Glomerular visceral epithelial cell (primary cell): ENCODE data around the gene SURF1.
A peak's percentile ranks its signal among the peaks of the same experiment; 100 is the strongest.

Experiments
- DNase-seq: peaks from one replicate; pipeline ENCODE4 v3.0.0-alpha.2; 2016; ENCODE audit errors: extremely low spot score

SURF1 gene

DNA sequence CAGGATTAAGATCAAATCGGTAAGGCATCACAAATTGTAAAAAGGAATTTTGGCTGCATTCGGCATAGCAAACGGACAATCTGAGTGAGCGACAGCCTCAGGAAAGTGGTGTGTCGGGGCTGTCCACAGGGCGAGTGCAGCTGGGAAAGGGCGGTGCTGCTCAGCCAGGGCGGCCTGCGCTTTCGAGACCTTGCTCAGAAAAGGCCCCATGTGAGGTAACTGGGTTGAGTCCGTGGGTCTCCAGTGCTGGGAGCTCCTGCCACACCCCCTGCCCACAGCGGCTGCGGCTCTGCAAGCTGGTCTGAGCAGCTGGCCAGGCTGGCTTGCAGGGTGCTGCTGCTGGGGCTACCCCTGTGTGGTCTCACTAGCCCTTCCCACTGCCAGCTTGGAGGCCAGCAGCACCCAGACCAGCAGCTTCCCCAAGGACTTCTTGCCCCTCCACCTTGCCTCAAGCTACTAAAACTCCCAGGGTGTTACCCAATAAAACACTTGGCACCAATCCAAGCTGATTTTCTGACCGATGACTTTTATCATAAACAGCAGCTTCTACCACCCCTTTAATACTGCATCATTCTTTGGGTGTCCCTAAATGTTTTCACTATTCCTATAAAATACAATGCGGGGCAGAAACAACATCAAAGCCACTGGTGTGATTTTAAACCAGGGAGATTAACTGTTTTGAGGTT is 6.2 kb upstream of the SURF1 start:
- no peak for DNase-seq

DNA sequence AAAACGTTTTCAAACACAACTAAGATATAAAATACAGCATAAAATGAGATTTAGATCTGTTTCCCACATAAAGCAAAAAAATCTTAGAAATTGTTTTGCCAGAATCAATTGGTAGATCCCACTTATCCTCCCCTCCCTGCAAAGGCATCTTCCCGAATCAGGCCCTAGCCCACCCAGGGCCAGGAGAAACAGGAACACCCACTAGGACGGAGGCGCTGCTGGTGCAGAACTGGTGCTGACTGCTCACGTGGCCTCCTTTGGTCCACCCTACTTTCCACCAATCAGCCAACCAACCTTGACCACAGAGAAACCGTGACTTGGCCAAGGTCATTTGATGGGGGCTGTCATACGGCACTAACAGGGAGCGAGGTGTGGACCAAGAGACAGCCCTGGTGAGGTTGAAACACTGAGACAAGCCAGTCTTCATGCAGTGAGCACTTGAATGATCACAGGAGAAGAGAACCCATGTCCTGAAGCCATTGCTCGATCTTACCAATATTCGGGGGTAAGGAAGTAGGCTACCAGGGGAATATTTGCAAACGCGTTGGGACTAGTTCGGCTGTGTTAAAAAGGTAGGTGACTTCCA is 5.3 kb upstream of the SURF1 start:
- no peak for DNase-seq

DNA sequence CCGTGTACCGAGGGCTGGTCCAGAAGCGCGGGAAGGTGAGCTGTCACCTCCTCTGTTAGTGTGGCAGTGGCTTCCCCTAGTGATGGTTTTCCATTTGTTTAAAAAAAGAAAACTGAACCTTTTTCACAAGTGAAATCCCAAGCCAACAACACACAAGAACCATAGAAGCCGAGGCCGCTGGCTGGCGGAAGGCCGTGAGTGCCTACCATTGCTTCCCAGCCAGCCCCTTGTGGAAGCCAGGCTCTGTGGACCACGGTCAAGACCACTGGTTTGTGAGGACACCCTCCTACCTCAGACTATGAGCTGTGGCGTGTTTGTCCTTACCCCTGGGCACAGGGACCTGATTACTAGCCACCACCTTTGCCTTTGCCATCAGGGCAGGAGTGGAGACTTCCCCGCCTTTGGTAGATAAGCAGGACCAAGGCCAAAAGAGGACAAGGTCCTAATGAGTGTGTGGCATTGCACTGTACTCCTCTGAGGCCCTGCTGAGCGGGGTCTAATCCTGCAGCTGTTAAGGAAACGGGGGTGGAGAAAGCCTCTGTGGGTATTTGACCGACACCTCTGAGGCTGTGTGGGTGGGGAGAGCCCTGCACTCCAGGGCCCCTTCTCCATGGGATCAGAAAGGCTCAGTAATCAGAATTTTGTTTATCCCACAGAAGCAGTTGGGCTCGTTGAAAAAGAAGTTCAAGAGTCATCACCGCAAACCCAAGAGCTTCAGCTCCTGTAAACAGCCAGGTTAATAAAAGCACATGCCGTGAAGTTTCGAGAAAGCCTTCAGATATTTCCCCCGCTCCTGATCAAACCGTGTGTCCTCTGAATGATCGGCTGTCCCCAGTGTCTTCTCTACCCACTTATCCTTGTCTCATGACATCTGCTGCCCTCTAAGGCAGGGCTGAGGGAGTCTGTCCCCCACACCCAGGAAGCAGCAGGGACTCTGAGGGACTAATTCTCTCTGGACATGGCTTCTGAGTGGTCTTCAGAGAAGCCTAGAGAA is 4.4 kb upstream of the SURF1 start:
- no peak for DNase-seq

DNA sequence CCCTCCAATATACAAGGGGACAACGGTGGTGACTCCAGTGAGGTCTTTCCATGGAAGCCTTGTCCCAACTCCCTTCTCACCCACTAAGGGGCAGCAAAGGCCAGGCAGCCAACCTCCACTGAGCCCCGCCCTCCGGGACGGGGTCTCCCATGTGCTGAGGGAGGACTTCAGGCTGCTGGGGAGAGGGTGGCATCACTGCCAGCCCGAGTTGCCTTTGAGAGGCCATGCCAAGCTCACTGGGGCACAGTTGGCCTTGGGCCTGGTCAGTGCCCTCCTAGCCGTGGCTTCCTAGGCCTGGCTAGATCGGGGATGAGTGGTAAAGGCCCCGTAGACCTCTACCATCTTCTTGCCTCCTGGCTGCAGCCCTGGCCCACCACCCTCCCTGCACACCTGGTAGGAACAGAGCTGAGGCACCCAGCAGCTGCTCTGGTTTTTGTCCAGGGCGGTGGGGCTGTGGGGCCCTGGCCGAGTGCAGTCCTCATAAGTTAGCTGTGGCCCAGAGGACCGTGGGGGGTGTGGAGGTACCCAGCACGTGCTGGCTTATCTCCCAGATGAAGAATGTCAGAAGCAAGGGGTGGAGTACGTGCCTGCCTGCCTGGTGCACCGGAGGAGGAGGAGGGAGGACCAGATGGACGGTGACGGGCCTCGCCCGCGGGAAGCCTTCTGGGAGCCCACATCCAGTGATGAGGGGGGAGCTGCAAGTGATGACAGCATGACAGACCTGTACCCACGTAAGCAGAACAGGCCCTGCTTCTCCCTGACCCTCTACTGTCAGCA is 3.3 kb upstream of the SURF1 start:
- no peak for DNase-seq

DNA sequence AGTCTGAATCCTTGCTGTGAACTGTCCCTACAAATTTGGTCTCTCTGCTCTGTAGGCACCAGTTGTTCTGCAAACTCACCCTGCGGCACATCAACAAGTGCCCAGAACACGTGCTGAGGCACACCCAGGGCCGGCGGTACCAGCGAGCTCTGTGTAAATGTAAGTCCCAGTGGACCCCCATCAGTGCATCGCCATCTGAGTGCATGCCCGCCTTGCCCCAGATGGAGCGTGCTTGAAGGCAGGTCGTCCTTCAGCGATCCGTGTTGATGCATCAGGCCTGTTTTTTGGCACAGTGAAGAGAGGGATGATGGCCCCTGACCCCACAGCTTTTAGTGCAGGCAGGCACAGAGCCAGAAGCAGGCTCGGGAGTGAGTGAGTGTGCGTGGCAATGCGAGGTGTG is 1.4 kb upstream of the SURF1 start:
- DNase-seq = no peak

DNA sequence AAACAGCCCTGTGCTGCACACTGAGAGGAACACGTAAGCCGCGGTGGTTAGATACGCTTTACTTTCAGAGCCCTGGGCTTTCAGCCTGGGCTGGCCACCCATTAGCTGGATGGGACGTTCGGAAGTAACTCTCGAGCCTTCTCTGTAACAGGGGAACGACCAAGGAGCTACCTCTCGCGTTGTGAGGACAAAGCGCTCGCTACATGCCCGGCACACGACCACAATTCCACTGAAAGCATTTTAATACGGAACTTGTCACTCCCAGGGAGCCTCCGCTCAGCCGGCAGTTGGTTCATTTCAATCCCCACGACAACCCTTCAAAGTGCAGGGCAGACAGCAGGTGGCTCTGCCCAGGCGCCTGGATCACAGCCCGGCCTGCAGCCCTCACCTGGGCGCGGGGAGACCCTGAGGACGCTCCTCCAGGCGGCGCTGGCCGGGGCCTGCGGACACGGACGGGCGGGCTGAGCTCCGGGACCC is 368 bp downstream of the SURF1 start:
- DNase-seq = no peak

DNA sequence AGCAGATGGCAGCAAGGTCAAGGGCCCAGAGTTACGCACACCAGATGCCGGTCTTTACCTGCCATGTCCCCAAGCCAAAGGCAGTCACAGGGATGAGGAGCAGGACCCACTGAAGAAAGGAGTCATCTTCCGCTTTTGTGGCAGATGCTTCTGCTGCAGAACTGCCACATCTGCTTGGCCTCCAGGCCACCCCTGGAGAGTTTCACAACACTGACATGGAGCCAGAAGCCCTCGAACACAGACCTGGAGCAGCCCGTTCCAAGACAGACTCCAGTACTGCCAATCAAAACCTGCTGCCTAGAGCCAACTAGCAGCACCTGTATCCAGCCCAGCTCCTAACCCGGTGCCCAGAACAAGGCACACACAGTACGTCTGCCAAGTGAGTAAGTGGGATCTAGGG is 1.5 kb downstream of the SURF1 start:
- DNase-seq = no peak

DNA sequence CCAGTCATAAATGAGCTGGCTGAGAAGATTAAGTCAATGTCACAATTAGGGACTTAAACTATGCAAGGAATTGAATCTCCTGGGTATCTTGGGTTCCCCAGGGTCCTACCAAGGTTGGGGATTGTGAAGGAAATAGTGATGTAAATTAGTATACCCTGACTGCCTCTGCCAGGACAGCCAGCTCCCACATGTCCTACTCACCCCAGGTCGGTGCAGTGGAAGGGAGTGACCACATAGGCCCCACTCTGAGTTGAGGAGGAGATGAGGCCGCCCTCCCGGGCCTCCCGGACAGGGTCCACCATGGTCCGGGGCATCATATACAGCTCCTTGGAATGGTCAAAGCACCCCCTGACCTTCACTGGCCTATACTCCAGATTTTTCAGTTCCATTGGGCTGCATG is 2.7 kb downstream of the SURF1 start:
- DNase-seq = no peak

DNA sequence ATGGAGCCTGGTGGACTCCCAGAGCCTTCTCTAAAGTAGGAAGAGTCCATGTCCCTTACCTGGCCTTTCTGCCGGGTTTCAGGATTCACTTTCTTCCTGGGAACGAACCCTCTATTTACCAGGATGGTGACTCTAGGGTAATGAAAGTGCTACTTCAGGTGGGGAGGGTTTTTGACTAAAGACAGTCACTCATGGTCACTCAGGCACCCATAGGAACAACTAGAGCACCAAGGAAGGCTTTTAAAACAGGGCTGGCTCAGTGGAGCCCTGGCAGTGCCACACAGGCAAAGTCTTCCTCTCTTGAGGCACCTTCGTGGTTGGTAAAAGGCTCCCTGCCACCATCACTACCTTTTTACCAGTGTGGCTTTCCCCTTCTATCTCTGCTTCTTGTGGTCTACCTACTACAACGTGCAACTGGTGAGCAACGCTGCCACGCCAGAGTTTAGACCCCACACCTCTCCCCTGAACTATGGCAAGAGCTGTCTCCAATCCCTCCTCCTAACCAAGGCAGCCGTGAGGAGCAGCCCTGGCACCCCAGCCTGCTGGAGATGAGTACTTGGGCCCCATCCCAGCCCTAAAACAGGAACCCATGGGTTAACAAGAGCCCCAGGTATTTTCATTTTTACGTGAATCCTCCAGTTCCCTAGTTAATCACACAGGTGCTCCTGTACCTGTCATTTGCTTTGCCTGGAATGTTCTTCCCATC is 3.5 kb downstream of the SURF1 start:
- no peak for DNase-seq

DNA sequence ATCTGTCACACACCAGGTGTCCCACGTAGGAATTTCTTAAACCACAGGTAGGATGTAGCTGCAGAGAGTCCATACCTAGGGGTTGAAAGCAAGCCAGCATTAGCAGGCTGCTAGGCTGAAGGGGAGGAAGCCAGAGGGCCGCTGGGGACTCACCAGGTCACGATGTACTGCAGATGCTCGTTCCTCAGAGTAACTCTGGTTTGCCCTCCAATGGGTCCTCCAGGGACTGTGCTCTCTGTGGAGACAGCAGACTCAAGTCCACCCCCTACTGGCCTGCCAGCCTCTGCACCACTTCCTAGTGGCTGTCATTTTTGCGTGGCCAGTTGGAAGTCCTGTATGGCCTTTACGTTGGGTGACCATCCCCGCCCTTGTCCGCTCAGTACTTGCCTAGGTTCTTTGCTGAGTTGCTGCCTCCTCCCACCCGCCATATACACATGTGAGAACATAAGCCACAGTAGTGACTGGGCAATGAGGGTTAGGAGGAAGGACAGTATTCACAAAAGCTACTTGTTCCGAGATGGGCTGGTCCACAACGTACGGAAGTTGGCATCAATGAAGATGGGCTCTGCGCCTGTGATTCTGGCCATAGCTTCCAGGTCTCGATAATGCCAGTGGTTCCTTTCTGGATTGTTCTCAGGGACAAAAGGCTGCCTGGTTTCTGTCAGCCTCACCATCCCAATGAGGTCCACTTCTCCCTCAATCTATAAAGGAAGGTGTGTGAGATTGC is 4.2 kb downstream of the SURF1 start:
- DNase-seq = peak; percentile 47

DNA sequence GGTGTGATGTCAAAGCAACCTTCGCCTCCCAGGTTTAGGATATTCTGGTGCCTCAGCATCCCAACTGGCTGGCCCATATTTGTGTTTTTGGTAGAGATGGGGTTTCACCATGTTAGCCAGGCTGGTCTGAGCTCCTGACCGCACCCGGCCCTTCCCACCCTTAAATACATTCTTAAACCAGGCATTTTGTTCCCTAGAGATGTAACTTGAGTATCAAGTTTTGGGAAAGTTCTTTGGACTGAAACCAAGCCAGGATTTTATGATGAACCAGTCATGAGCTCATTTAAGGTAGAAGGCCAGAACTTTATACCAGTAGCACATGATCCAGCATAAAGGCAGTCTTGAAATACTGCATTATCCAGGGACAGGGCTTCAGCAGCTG is 4.8 kb downstream of the SURF1 start:
- DNase-seq = no peak

DNA sequence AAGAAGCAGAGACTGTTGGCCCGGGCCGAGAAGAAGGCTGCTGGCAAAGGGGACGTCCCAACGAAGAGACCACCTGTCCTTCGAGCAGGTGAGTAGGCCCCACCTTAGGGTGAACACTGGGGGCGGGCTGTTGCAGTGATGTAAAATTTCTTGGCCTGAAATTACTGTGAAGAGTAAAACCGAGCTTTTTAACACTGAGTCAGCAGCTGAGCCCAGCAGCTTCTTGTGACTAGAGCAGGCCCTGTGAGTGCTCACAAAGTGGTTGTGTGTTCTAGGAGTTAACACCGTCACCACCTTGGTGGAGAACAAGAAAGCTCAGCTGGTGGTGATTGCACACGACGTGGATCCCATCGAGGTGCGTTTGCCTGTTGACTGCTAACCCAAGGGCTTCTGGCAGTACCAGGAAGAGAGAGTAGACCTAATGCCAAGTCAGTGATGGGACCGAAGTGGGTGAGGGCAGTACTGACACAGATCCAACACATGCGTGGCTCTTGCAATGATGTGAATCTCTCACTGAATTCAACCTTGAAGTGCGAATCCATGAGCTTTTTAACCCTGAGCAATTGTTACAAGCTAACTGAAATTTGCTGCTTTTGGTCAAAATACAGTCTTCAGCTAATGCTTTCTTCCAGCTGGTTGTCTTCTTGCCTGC is 6.2 kb downstream of the SURF1 start:
- DNase-seq = no peak

DNA sequence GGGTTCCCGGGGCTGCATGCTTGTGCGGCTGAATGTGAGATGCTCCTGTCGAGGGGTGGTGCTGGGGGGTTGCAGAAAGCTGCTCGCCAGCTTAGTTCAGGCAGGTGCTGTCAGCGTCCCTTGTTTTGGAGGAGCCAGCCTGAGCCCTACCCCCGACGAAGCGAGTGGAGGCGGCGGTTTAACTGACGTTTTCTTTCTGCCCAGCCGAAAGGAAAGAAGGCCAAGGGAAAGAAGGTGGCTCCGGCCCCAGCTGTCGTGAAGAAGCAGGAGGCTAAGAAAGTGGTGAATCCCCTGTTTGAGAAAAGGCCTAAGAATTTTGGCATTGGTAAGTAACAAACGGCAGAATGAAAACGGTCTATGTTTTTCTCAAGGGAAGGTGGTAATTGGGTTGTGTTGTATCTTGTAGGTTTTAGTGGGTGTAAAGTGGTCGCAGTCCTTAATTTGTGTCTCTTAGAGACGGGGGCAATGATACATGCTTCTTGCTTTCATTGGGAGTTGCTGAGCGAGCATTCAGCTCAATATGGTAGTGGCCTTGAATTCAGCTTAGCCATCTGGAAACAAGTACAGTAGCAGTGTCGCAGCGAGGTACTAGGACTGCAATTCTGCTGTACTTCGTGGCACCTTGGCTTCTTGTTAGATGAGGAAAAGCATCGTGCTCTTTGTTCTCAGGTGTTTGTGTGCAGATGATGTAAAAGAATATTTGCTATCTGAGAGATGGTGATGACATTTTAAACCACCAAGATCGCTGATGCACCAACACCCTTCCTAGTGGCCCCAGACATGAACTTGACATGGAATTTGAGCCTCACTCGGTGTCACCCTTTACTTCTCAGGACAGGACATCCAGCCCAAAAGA is 7.3 kb downstream of the SURF1 start:
- no peak for DNase-seq

DNA sequence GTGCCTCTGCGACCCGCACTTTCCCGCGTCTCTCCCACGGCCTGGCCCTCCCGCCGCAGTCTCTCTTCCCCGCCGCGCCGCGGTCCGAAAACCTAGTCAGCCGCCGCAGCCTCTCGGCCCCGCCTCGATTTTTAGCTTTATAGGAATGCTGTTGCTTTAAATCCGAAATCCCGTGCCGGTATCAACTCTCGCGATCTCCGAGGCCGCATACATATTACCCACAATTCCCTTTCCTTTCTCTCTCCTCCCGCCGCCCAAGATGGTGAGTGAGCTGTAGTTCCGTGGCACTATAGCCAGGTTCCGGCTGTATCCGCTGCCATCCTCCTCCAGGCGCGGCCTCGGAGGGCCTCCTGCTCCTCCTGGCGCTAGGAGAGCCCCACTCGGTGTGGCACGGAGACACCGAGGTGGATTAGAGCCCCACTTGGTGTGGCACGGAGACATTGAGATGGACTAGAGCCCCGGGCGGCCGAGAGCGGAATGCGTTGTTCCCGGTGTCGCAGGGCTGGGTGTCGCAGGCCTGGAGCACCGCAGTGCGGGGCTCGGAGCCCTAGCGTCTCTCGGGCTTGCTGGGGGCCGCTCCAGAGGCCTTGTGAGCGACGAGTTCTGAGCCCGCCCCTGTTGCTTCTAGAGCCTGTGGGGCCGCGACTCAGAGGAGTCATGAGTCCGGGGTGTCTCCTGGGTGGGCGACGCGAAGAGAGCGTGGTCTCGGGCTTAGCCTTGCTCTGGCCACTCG is 8.1 kb downstream of the SURF1 start, which contains the start of the genes MED22 and RPL7A:
TSS of gene MED22 (minus strand) at position 147 of the 733 bp plus-strand sequence. CDS start 1,469 bp downstream, outside the sequence.
TSS of gene RPL7A (plus strand) at position 234 of the 733 bp plus-strand sequence. CDS start at position 260, 26 bp downstream.
- peak; percentile 95 for DNase-seq

DNA sequence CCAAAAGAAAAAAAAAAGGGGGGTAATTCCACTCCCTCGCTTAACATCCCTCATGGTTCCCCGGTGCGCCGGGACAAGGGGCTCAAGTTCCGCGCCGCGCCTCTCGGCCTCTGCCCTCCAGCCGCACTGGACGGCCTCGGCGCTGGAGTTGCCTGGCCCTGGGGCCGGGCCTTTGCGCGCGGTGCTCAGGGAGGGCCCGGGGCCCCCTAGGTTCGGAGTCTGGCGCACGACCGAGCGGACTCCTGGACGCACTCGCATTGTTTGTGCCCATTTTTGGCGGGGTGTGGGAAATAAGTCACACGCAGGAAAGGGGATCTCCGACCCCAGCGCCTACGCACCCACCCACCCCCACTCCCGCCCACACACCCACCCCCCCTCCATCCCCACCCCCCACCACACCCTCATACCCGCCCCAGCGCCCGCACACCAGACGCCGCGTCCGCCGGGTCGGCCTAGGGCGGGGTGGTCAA is 8.7 kb downstream of the SURF1 start:
- DNase-seq = no peak

DNA sequence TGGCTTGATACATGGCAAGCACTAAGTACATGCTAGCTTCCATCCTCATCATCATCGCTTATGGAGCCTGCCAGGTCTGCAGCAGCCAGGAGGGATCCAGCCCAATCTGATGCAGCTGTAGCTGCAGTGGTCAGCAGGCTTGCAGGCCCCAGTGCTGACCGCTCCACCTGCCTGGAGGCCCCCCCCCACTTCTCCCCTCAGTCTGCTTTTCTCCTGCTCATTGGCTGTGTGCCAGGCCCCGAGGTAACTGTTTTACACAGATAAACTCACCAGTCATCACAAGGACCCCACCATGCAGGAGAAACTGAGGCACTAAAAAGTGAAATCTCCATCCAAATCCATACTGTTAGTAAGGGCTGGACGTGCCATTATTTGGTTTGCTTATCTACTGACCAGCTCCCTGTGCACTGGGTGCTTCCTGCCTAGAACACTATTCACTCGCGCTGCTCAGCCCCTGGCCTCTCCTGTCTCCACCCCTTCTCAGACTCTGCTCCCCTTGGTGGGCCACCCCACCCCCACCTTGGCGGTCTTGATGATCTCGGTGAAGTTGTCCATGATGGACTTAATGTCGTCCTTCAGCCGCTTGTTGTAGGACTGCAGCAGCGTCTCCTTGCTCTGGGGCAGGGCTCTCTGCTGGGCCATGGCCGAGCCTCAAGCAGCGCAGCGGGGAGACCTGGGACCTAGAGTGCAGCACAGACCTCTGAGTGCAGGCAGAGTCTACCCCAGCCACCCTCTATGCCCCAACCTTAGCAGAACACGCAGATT is 10.1 kb downstream of the SURF1 start:
- no peak for DNase-seq

DNA sequence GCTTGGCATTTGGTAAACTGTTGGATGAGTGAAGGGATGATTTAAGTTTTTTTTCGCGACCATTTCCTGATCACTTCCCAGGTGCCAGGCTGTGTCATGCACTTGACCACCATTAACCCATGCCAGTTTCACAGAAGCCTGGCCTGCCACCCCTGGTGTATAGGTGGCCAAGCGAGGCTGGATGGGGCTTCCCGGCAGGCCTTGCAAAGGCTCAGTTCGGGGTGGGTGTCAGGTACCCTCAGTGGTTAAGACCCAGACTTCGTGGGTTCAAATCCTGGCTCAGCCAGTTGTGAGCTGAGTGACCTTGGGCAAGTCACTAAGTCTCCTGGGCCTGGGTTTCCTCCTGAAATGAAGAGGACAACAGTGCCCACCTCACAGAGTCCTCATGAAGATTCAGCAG is 10.7 kb downstream of the SURF1 start:
- DNase-seq = no peak
